ENCODE measurements around the gene TOMT.

TOMT gene, protein sequence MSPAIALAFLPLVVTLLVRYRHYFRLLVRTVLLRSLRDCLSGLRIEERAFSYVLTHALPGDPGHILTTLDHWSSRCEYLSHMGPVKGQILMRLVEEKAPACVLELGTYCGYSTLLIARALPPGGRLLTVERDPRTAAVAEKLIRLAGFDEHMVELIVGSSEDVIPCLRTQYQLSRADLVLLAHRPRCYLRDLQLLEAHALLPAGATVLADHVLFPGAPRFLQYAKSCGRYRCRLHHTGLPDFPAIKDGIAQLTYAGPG

DNA sequence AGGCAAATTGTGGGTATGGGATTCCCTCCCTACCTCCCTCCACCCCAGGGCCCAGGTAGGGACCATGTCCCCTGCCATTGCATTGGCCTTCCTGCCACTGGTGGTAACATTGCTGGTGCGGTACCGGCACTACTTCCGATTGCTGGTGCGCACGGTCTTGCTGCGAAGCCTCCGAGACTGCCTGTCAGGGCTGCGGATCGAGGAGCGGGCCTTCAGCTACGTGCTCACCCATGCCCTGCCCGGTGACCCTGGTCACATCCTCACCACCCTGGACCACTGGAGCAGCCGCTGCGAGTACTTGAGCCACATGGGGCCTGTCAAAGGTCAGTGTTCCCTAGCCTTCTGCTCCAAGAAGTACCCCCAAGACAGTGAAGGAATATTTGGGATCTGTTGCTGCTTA lies at the start of gene TOMT:
TOMT (plus strand) TSS at position 37 of the 400 bp plus-strand sequence; CDS start at position 65, 28 bp downstream.
- DNase-seq (ENCODE audit: low read depth) = no peak

DNA sequence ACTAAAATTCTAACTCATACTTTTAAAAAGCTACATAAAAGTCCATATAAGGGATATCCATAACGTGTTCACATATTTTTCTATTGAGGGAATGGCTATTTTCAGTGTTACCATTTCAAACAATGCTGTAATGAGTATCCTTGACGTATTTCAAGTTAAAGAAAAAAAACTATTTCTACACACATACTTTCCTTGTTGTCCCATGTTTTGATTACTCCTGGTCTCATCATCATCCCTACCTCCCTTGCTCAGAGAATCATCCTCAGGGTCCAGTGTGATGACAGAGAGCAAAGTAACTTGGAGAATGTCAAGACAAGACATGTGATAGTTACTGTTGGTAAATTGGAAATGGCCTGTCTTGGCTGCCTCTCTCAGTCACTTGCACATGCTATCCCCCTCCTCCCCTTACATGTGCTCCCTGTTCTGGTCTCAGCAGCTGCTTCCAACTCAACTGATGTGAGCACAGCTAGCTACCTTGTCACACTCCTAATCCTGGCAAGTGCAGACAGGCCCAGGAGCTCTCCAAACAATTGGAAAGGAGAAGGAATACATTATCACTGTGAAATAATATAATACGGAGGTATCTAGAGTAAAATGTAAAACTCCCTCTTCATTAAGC lies 47.2 kb upstream of the TOMT start:
- peak; percentile 25 for DNase-seq (ENCODE audit: low read depth)

DNA sequence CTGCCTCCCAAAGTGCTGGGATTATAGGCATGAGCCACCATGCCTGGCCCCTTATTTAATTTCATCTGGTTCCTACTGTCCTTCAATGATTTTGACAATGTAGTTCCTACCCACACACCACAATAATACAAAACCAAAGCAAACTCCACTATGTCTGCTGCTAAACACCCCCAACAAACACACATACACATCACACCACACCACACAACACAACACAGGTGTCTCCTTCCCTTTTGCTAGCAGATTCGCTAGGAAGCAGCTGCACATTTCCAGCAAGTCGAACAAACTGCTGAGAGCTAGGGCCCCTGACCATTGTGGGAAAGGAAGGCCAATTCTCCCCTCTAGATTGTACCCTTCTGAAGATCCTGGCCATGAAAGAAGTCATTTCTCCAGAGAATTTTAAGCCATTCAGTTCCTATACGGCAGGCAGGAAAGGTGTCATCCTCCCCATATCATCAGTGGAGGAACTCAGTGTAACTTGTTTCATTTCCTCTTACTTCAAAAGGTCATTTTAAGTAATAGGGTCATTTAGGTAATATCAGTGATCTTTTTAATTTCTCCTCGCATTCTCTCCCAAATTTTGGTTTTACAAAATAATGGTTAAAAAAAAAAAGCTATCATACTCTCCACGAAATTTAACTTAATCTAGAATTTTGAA lies 43.9 kb upstream of the TOMT start:
- no peak for DNase-seq (ENCODE audit: low read depth)

DNA sequence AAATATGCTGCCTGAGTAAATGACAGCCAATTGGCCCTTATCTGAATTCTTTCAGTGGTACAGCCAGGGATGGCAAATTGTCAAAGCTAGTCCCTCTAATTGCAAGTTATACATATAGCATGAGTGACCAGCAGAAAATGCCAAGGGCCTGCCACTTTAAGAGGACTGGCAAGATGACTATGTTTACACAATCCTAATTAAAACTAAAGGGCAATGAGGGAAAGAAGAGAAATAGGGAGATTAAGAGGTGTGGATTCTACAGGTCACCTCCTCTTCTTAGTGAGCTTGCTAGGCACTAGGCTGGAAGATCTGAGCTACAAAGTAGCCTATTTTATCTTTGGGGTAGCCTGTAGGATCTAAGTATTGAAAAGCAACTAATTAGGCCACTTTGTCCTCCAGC lies 38.9 kb upstream of the TOMT start:
- no peak for DNase-seq (ENCODE audit: low read depth)

DNA sequence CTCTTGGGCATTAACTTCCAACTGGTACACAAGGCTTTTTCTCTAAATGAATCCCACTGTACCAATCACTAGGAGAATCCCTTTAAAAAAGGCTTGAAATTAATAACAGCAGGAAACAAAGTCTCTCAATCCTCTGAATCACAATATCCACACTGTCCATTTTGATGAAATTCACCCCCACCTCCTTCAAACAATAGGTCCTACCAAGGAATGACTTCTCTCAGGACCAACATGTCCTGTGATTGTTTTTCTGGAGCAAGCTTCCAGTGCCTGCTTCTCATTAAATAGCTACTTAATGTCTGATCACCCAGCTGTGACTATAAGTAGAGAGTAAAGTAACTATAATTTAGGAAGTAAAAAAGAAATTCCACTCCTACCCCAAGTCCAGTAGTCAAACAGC lies 38.5 kb upstream of the TOMT start:
- DNase-seq (ENCODE audit: low read depth) = no peak

DNA sequence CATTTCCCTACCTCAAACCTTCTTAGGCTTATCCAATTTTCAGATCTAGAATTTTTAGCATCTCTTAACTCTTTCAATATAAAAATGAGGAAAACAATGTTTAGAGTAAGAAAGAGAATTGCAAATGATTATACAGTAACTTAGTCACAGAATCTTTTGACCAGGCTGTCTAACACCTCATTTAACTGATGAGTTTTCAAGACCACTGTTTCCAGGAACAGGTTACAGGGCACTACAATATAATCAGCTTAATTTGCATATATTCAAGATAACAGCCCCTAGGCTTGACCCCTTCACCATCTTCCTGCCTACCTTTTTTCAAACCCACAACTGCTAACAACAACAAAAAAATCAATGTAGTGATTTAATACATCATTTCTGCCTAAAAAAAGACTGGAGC lies 38.0 kb upstream of the TOMT start:
- DNase-seq (ENCODE audit: low read depth) = no peak

DNA sequence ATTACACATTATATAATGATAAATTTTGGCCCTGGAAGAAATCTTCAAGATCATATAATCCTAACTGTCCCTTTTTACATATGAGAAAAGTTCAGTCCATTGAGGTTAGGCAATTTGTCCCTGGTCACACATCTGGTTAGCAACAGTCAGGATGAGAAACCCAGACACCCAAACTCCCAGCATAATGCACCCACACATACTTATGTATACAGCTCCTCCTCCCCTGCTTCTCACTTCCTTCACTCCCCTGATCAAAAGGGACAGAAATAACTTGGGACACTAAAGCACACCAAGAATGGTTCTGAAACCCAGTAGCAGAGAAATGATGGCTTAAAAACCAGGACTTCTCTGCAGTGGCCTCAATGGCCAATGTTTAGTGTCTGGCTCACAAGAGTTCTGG lies 36.5 kb upstream of the TOMT start:
- DNase-seq (ENCODE audit: low read depth) = no peak

DNA sequence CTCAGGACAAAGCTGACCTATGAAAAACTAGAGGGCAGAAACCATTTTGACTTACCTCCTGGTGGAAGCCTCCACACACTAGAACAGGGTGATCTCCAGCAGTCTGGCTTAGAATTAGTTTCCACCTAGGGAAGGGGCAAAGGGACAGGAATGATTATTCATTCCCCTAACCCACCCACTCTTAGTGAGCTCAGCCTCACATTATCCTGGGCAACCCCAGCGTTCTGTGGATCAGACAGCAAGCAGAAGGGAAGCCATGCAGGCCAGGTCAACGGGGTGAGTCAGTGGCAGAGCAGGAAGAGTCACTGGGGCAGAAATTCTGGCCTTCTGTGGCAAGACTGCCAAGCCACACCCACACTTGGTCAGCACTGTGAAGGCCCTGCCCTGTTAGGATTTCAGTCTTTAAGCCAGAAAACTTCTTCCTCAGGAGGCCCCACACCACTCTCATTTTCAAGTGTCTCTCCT lies 35.9 kb upstream of the TOMT start:
- peak; percentile 93 for DNase-seq (ENCODE audit: low read depth)

DNA sequence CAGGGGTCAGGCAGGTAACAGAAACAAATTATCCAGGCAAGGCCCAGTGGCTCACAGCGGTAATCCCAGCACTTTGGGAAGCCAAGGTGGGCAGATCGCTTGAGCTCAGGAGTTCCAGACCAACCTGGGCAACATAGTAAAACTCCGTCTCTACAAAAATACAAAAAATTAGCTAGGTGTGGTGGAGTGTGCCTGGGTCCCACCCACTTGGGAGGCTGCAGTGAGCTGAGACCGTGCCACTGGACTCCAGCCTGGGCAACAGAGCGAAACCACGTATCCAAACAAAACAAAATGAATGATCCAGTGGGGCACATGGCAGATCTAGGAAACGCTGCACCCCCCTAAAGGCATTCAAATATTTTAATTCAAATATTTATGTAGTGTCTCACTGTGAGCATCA lies 35.2 kb upstream of the TOMT start:
- no peak for DNase-seq (ENCODE audit: low read depth)

DNA sequence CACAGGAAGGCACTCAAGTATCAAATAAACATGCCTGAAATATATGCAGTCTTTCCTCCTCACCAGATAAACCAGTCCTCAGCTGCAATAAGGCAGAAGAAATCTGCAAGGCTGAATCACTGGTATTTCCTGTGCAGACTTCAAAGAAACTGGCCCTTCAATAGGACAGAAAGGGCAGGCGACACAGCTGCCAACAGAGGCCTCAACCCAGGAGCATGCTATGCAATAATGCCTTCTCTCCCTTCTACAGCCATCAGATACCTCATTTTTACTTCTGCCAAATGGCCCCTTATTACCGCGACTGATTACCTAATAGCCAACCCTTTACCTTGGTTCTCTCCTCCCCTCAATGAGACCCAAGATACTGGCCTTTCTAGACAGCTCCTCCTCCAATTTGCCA lies 33.4 kb upstream of the TOMT start:
- DNase-seq (ENCODE audit: low read depth) = peak; percentile 85

DNA sequence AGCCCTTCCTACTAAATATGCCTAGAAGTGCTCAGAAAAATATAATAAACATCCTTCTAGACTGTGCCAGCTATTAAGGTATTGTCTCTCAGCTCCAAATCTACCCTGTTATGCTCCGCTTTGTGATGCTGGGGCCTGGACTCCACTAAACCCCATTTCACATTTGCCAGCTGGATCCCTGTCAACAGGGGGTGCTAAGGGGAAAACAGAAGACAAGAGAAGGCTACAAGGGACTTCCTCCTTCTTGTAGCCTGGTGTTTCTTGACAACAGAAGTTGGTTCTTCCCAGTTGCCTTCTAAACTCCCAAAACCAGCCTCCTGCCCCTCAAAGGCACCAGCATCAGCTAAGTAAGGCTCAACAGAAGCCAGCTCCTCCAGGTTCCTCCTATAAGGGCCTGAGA lies 30.6 kb upstream of the TOMT start:
- DNase-seq (ENCODE audit: low read depth) = peak; percentile 27

DNA sequence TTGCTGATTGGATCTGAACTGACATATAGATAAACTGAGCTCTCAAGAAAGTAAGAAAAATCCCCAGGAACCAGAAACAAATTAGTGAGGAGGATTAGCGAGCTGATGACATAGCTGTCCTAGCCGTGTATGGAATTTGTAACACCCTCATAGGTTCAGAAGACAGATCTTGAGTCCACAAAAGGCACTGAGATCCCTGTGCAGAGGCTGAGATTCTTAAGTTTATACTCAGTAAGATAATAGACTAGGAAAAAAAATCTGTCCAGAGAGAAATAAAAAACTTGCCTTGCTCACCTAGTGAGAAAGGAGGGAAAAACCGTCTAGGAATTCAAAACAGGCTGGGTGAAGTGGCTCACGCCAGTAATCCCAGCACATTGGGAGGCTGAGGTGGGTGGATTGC lies 30.0 kb upstream of the TOMT start:
- no peak for DNase-seq (ENCODE audit: low read depth)

DNA sequence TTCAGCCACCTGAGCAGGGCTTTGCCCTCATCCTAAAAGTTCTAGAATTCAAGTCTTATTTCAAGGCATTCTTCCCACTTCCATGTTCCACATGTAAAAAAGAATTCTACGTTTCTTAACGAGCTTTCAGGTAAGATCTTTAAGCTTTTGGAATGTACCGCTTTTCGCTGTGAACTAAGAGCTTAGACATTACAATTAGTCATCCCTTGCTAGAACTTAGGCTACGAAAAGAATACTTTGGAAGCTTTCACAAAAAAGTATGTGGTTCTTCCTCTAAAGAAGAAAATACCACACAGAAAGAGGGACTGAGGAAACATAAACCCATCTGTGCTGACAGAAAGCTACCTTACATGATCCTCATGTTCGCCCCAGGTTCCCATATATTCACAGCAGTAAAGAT lies 27.2 kb upstream of the TOMT start:
- DNase-seq (ENCODE audit: low read depth) = peak; percentile 60

DNA sequence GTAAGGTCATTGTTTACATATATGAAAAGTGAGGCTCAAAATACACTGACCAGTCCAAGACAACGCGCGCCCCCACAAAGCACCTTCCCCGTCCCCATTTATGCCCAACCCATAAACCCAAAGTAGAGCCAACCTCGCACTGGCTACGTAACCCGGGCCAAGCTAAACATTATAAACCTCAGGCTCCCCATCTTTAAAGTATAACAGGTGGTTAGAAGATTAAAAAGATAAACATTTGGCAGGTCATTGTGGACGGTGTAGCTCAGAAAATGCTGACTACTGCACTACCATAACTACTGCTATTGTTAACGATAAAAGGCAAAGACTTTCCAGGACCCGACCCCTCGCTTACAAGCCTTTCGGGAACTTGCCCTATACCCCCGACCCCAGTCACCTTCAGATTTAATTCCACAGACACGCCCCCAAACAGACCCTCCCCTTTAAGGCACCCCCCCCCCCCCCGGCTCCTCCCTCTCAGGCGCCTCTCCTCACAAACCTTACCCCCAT lies 25.9 kb upstream of the TOMT start:
- peak; percentile 33 for DNase-seq (ENCODE audit: low read depth)

DNA sequence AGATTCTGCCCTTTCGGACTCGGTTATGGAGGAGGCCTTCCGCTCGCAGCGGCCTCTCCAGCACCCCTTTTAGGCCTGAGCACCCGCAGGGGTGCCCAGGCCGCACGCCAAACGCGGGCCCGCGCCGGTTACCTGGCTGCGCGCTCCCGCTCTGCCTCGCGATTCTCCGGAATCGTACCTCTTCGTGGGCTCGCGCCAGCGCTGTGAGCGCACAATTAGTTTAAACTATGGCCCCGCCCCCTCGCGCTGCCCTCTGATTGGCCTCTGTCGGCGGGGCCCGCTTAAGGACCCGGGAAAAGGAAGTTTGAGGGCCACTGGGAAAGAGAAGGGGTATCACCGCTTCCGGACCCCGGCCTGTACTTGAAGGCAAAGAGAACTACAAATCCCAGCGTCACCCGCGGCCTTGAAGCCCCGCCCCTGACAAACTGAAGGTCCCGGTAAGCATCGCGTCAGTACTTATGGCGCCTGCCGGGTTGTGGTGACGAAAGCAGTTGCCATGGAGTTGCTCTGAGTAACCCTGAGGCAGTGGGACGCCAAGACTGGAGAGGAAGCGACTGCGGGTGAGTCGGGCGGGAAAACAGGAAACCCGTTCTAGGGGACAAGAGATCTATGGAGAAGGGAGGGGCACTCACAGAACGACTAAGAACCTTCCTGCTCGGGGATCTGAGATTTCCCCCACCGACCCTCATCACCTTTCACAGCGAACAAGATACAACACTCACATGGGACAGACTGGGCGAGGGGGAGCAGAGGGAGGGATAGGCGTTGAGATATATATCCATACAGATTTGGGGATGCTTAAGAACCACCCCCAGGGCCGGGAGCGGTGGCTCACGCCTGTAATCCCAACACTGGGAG lies 25.2 kb upstream of the TOMT start, which contains the start of the genes LRRC51 and NUMA1:
LRRC51 (plus strand) TSS at position 525 of the 858 bp plus-strand sequence. CDS start 8,234 bp downstream, outside the sequence.
NUMA1 (minus strand) TSS at position 217 of the 858 bp plus-strand sequence. CDS start 44,599 bp downstream, outside the sequence.
- peak; percentile 100 for DNase-seq (ENCODE audit: low read depth)

DNA sequence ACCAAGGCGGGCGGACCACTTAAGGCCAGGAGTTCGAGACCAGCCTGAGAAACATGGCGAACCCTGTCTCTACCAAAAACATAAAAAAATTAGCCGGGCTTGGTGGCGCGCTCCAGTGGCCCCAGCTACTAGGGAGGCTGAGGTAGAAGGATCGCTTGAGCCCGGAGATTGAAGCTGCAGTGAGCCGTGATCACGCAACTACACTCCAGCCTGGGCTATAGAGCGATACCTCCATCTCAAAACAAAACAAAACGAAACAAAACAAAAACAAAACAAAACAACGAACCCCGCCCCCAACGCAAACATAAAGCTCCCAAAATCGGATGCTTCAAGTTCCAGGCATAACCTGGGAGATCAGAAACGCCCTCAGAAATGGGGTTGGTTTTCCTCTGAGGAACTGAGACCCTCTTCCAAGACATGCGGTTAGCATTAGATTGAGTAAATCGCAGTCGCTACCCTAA lies 24.5 kb upstream of the TOMT start:
- no peak for DNase-seq (ENCODE audit: low read depth)

DNA sequence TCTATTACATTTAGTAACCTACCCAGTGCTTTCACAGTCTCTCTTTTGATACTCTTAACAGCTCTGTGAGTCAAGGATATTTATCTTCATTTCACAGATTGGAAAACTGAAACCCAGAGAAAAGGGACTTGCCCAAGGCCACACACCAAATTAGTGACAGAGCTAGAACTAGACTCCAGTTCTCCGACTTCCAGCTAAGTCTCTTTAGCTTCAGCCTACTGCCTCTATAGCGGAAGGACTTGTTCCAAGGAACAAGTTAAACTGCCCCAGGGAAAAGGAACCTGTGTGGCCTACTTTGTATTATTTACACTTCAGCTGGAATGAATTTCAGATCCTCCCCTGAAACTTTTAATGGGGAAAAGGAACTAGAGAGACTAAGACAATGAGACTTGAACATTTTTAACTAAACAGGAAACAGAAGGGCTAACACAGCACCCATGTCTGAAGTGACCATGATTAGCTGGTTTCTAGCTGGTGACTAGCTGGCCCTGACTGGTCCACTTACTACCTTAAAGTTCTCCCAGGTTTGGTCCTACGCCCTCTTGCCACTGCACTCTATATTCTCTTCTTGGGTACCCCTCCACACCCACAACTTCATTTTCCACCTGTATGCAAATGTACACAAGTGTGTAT lies 23.8 kb upstream of the TOMT start:
- no peak for DNase-seq (ENCODE audit: low read depth)

DNA sequence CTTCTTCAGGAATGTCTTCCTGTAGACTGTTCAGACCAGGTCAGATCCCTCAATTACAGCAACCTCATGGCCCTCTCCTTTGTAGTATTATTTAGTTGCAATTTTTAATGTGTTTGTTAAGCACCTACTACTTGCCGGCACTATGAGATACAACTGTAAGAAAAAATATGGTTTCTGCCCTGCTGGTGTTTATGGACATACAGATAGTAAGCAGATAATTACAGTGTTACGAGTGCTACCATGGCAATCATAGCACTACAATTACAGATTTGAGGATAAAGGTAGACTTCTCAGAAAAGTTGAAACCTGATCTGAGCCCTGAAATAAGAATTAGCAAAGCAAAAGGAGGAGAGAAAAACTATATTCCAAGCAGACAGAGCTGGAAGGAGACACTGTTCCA lies 22.3 kb upstream of the TOMT start:
- no peak for DNase-seq (ENCODE audit: low read depth)

DNA sequence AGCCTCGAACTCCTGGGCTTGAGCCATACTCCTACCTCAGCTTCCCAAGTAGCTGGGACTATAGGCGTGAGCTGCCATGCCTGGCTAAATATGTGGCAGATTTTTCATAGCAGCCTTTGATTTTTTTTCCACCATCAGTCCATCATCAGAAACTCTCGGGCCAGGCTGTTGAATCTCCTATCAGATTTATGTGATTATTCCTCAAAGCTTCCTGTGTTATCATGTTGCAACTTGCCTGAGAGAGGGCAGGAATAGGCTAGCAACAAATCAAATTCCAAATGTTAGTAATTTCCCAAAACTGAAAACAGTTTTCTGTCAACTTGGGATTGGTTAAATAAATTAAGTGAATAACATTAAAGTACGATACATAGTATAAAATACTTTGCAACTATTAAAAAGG lies 21.6 kb upstream of the TOMT start:
- no peak for DNase-seq (ENCODE audit: low read depth)

DNA sequence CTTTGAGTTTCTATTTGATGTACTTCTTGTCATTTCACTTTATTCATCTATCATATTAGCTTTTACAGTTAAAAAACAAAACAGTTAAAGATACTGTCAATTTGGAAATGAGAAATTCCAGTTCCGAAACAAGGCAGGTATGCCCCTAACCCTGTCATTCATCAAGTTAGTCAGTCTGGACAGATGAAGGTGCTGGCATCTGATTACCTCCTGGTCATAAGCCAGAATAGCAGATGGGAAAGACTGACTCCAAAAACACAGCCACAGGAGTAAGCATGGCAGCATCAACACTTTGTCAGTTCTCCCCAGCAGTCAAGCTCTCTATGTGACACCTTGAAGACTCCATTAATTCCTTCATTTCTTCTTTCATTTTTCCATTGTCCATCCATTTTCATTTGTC lies 20.8 kb upstream of the TOMT start:
- no peak for DNase-seq (ENCODE audit: low read depth)

DNA sequence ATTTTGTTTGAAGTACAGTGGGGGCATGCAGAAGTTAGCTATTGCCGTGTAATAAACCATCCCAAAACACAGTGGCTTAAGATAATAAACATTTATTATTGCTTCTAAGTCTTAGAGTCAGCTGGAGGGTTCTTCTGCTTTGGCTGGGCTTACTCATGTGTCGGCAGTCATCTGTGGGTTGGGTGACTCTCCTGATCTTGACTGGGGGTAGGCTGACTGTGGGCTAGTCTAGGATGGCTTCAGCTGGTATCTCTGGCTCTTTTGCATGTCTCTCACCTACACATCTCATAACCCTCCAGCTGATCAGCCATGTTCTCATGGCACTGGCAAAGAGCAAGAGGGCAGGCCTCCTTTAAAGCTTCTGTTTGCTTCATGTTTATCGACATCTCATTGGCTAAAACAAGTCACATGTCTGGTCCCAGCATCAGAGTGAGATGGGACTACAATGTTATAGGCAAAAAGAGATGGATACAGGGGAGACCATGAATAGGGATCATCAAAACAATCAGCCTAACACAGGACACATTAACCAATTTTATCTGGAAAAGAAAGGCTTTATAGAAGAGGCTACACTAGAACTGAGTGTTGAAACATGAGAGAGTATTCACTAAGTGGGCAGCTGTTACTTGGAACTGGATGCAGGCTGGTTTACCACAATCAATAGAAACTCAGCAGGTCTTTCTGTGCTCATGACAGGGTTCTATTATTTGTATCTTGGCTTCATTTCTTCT lies 19.9 kb upstream of the TOMT start:
- DNase-seq (ENCODE audit: low read depth) = no peak
